Measurements from ENCODE around the gene ANO4. TPM values are rescaled to one million over a fixed set of nuclear protein-coding genes. Genes with fewer than 3 reads are reported as not detected.

Gene ANO4
- total RNA-seq, 1 experiment from 2014 or later, result 5.7 TPM

GRCh38 chr12:101021442-101021841 lies 226.9 kb downstream of the ANO4 start:
- no peaks in the 10 kb centered on the region for H3K27me3 Mint-ChIP-seq (ENCODE audit: low read depth)
- Histone ChIP-seq H3K14ac (ENCODE audit: insufficient read depth, low read length) (no peak overlapping the region), H3K79me2 (ENCODE audit: insufficient read depth, low read length) (no peaks in the 10 kb centered on the region), H3K27me3 (ENCODE audit: insufficient read depth, low read length) (no peaks in the 10 kb centered on the region), H3K9ac (ENCODE audit: extremely low read depth, insufficient read length, low read length) (no peak overlapping the region), H2AK5ac (ENCODE audit: insufficient read length, low read length) (no peak overlapping the region), H3K4ac (ENCODE audit: low read depth, low read length) (no peak overlapping the region), H4K5ac (ENCODE audit: insufficient read length, low read depth, low read length) (no peak overlapping the region), H3K4me2 (ENCODE audit: insufficient read depth, insufficient read length, low read length) (no peak overlapping the region), H2BK5ac (ENCODE audit: insufficient read length, low read length) (no peak overlapping the region), H3T11ph (ENCODE audit: low read length) (no peak overlapping the region), H3K23me2 (ENCODE audit: insufficient read length, low read depth, low read length, poor library complexity, severe bottlenecking) (no peaks in the 10 kb centered on the region), H3K9me3 (ENCODE audit: control insufficient read depth, low read depth, low read length) (no peaks in the 10 kb centered on the region), H2BK20ac (ENCODE audit: low read depth, low read length, poor library complexity, severe bottlenecking) (no peak overlapping the region), H3K56ac (ENCODE audit: insufficient read length, low read depth, low read length) (no peak overlapping the region), H3K4me1 (ENCODE audit: insufficient read depth, low read length) (no peaks in the 10 kb centered on the region), H3K23ac (ENCODE audit: insufficient read length, low read depth, low read length) (no peak overlapping the region), H2BK15ac (ENCODE audit: low read depth, low read length) (no peak overlapping the region), H2BK120ac (ENCODE audit: low read depth, low read length, poor library complexity, severe bottlenecking) (no peak overlapping the region), H2AFZ (ENCODE audit: low read length) (no peak overlapping the region), H3K79me1 (ENCODE audit: insufficient read depth, low read depth, low read length, poor library complexity, severe bottlenecking) (no peaks in the 10 kb centered on the region), H4K91ac (ENCODE audit: insufficient read length, low read depth, low read length) (no peak overlapping the region), H4K20me1 (ENCODE audit: control insufficient read depth, insufficient read depth, insufficient read length) (no peaks in the 10 kb centered on the region), H2BK12ac (ENCODE audit: insufficient read length, low read depth, low read length) (no peak overlapping the region), H4K8ac (replicated peaks; ENCODE audit: insufficient read length, low read depth, low read length) (no peak overlapping the region), H3K18ac (ENCODE audit: insufficient read length, low read depth, low read length) (no peak overlapping the region), H3K27ac (ENCODE audit: insufficient read length, low read depth, low read length) (no peak overlapping the region)
- no peak for TF ChIP-seq CTCF (conservative IDR thresholded peaks at IDR 0.05)
- H3K9me3 Mint-ChIP-seq, result peaks cover 8 to 9% of the 10 kb centered on the region in 2 experiments; a peak in 3 of 5 replicates
- no peak overlapping the region for H3K27ac Mint-ChIP-seq
- DNase-seq, result no peak
- WGBS (ENCODE audit: extremely low coverage, insufficient read length, low lambda C conversion rate), result no CpG with 5 or more reads among the region's 3 CpGs
- peaks cover 2 to 11% (median 3%) of the 10 kb centered on the region in 3 experiments; a peak in 5 of 7 replicates for H3K36me3 Mint-ChIP-seq (ENCODE audit: insufficient read depth in 1 of 3, low read depth in 3 of 3)
- no peaks in the 10 kb centered on the region; a peak in 1 of 4 replicates for H3K4me1 Mint-ChIP-seq
- no peak overlapping the region for H3K4me3 Mint-ChIP-seq
